NCI-H1930 (cell line): ENCODE data around the gene ATAD3C.

Source experiments
- DNase-seq, 2 experiments: peaks; one replicate each; lab custom pipeline; 2025; lab: John Stamatoyannopoulos, UW

ATAD3C gene

GRCh38 chr1:1431845-1432273 lies 17.6 kb upstream of the ATAD3C start:
- no peak for DNase-seq

- DNase-seq = no peak
These were observed 17.1 kb upstream of the ATAD3C start for GRCh38 chr1:1432274-1432950.

- no peak for DNase-seq
These were observed 16.3 kb upstream of the ATAD3C start for GRCh38 chr1:1432951-1433803.

- DNase-seq = no peak
These were observed 15.7 kb upstream of the ATAD3C start for GRCh38 chr1:1433804-1434130.

- DNase-seq = no peak
These were observed 15.2 kb upstream of the ATAD3C start for GRCh38 chr1:1434131-1434823.

GRCh38 chr1:1434824-1435105 lies 14.7 kb upstream of the ATAD3C start:
- DNase-seq = no peak

GRCh38 chr1:1435106-1435903 lies 14.2 kb upstream of the ATAD3C start, which contains the start of gene VWA1:
VWA1 (plus strand) TSS chr1:1435690; CDS start chr1:1435749, 59 bp downstream.
- DNase-seq = peak; percentile 41 to 75

GRCh38 chr1:1435911-1436629 lies 13.4 kb upstream of the ATAD3C start:
- DNase-seq = no peak

- no peak for DNase-seq
These were observed 12.9 kb upstream of the ATAD3C start for GRCh38 chr1:1436630-1437032.

- DNase-seq = no peak
These were observed 12.2 kb upstream of the ATAD3C start for GRCh38 chr1:1437033-1437903.

- no peak for DNase-seq
These were observed 11.5 kb upstream of the ATAD3C start for GRCh38 chr1:1437904-1438376.

GRCh38 chr1:1438531-1439381 lies 10.7 kb upstream of the ATAD3C start:
- no peak for DNase-seq

- no peak for DNase-seq
These were observed 9.8 kb upstream of the ATAD3C start for GRCh38 chr1:1439546-1440261.

GRCh38 chr1:1440262-1441001 lies 9.1 kb upstream of the ATAD3C start:
- no peak for DNase-seq

- no peak for DNase-seq
These were observed 8.2 kb upstream of the ATAD3C start for GRCh38 chr1:1441002-1441888.

GRCh38 chr1:1442069-1442770 lies 7.3 kb upstream of the ATAD3C start:
- no peak for DNase-seq
